Suprapubic skin (tissue), 4 donors: Measurements from ENCODE around the gene TMEM184B. TPM values are rescaled to one million over a fixed set of nuclear protein-coding genes. Genes with fewer than 3 reads are reported as not detected.

ENCODE experiments used
- DNase-seq, 2 donors: peaks; one replicate each; pipeline ENCODE4 v3.0.0-alpha.2; 2019; ENCODE audit warnings: low spot score in 2 of 2
- H3K27ac ChIP-seq: fragments of 200-600 bp; sonication (generic); one replicate; pipeline ENCODE4 v1.5.1; 2019
- H3K27me3 ChIP-seq: fragments of 200-600 bp; sonication (generic); one replicate; pipeline ENCODE4 v1.5.1; 2019
- H3K36me3 ChIP-seq: fragments of 200-600 bp; sonication (generic); one replicate; pipeline ENCODE4 v1.5.1; 2019
- H3K4me1 ChIP-seq: fragments of 200-600 bp; sonication (generic); one replicate; pipeline ENCODE4 v1.5.1; 2019
- H3K4me3 ChIP-seq: fragments of 200-600 bp; sonication (generic); one replicate; pipeline ENCODE4 v1.5.1; 2019; ENCODE audit warnings: mild to moderate bottlenecking
- H3K9me3 ChIP-seq: fragments of 200-600 bp; sonication (generic); one replicate; pipeline ENCODE4 v1.5.1; 2019
- CTCF ChIP-seq, 2 donors: fragments of 200-600 bp in 1 of 2; fragments of 450-650 bp in 1 of 2; sonication (generic) in 1 of 2; IDR thresholded peaks; one replicate each; pipeline ENCODE4 v1.5.1; 2016 to 2019; ENCODE audit warnings: antibody characterized with exemption in 2 of 2, mild to moderate bottlenecking in 1 of 2, moderate library complexity in 1 of 2
- EP300 ChIP-seq: sonication (generic); formaldehyde crosslinking; IDR thresholded peaks from one replicate; pipeline ENCODE4 v1.6.1; 2017; ENCODE audit warnings: antibody characterized with exemption
- POLR2A ChIP-seq, 2 donors: fragments of 450-650 bp; IDR thresholded peaks; one replicate each; pipeline ENCODE4 v1.6.1; 2017; ENCODE audit warnings: antibody characterized with exemption in 2 of 2, mild to moderate bottlenecking in 2 of 2, moderate library complexity in 2 of 2
- POLR2AphosphoS5 ChIP-seq, 3 donors: sonication (generic); formaldehyde crosslinking; IDR thresholded peaks; one replicate each; pipeline ENCODE4 v1.6.1; 2017; ENCODE audit warnings: antibody characterized with exemption in 3 of 3
- WGBS: methylation state at CpG from one replicate; pipeline ENCODE4 v1.1.5; 2018; 5-methylcytosine and 5-hydroxymethylcytosine counted together
- total RNA-seq, 4 donors: library from RNA; depleted of rRNA; stranded (reverse); fragments of >200 nt; gene quantifications; one replicate each; pipeline ENCODE4 v1.1.0, GENCODE V29; 2016

Gene TMEM184B
- total RNA-seq, 4 donors from 2014 or later: 41.5 to 54.9 (median 46.0) TPM

- H3K27me3 ChIP-seq: no peaks in the 10 kb centered on the region
- peak overlapping the region; percentile 79 for H3K27ac ChIP-seq
- H3K4me3 ChIP-seq: no peak overlapping the region
- DNase-seq: no peak
- no peaks in the 10 kb centered on the region for H3K9me3 ChIP-seq
- 68% methylated on average over 20 of the region's 20 CpGs for WGBS
- TF ChIP-seq EP300 (no peak), POLR2AphosphoS5 (IDR thresholded peaks at IDR 0.05) (no peak), POLR2A (IDR thresholded peaks at IDR 0.05) (no peak), CTCF (IDR thresholded peaks at IDR 0.05) (peak; percentile 34 to 61)
- H3K4me1 ChIP-seq: peaks cover 64% of the 10 kb centered on the region
- no peaks in the 10 kb centered on the region for H3K36me3 ChIP-seq
Observed at GRCh38 chr22:38262051-38262795, 10.6 kb downstream of the TMEM184B start.

- Histone ChIP-seq H3K4me3 (peak overlapping the region; percentile 5), H3K27me3 (no peaks in the 10 kb centered on the region), H3K27ac (peak overlapping the region; percentile 79), H3K36me3 (no peaks in the 10 kb centered on the region), H3K4me1 (peaks cover 64% of the 10 kb centered on the region), H3K9me3 (no peaks in the 10 kb centered on the region)
- DNase-seq: no peak
- no peak for TF ChIP-seq POLR2AphosphoS5 (IDR thresholded peaks at IDR 0.05)
- no peak for TF ChIP-seq CTCF (IDR thresholded peaks at IDR 0.05)
- TF ChIP-seq POLR2A (IDR thresholded peaks at IDR 0.05): no peak
- TF ChIP-seq EP300: no peak
- 55% methylated on average over 11 of the region's 15 CpGs for WGBS
Observed at GRCh38 chr22:38260761-38261681, 11.8 kb downstream of the TMEM184B start.

- WGBS: 87% methylated on average over 8 of the region's 8 CpGs
- no peak for DNase-seq
- no peak overlapping the region for H3K27ac ChIP-seq
- TF ChIP-seq POLR2A (IDR thresholded peaks at IDR 0.05) (no peak), EP300 (no peak), CTCF (IDR thresholded peaks at IDR 0.05) (no peak), POLR2AphosphoS5 (IDR thresholded peaks at IDR 0.05) (no peak)
- H3K4me3 ChIP-seq: no peak overlapping the region
- H3K27me3 ChIP-seq: no peaks in the 10 kb centered on the region
- no peaks in the 10 kb centered on the region for H3K9me3 ChIP-seq
- peaks cover 59% of the 10 kb centered on the region for H3K4me1 ChIP-seq
- no peaks in the 10 kb centered on the region for H3K36me3 ChIP-seq
Observed at GRCh38 chr22:38259370-38259769, 13.4 kb downstream of the TMEM184B start.

- peaks cover 59% of the 10 kb centered on the region for H3K4me1 ChIP-seq
- H3K9me3 ChIP-seq: no peaks in the 10 kb centered on the region
- TF ChIP-seq POLR2A (IDR thresholded peaks at IDR 0.05) (no peak), POLR2AphosphoS5 (IDR thresholded peaks at IDR 0.05) (no peak), CTCF (IDR thresholded peaks at IDR 0.05) (no peak), EP300 (no peak)
- H3K4me3 ChIP-seq: no peak overlapping the region
- no peak overlapping the region for H3K27ac ChIP-seq
- H3K27me3 ChIP-seq: no peaks in the 10 kb centered on the region
- 74% methylated on average over 8 of the region's 8 CpGs for WGBS
- no peaks in the 10 kb centered on the region for H3K36me3 ChIP-seq
- DNase-seq: no peak
Observed at GRCh38 chr22:38258895-38259294, 13.9 kb downstream of the TMEM184B start.
